Embryonic facial prominence (tissue), 1 donor: ENCODE results near the gene FAM219A.
"Not testable (repeated sequence)": the region's sequence is repeated elsewhere in the genome, so short reads cannot be mapped to it uniquely, and the experiment has no call there.

Experiments used
- DNase-seq: peaks from one replicate; pipeline ENCODE4 v3.0.0-alpha.2; 2016; ENCODE audit errors: extremely low spot score

FAM219A gene

GRCh38 chr9:34443976-34444375 lies 14.4 kb downstream of the FAM219A start:
- no peak for DNase-seq

GRCh38 chr9:34443533-34443932 lies 14.8 kb downstream of the FAM219A start:
- no peak for DNase-seq

GRCh38 chr9:34442770-34443169 lies 15.6 kb downstream of the FAM219A start:
- DNase-seq: no peak

- no peak for DNase-seq
Measured at GRCh38 chr9:34440017-34440416, 18.4 kb downstream of the FAM219A start.

GRCh38 chr9:34438465-34438864 lies 19.9 kb downstream of the FAM219A start:
- DNase-seq: not testable (repeated sequence)

- DNase-seq: not testable (repeated sequence)
Measured at GRCh38 chr9:34437926-34438307, 20.5 kb downstream of the FAM219A start.

GRCh38 chr9:34437006-34437925 lies 21.1 kb downstream of the FAM219A start:
- no peak for DNase-seq

- no peak for DNase-seq
Measured at GRCh38 chr9:34431667-34432066, 26.7 kb downstream of the FAM219A start.

GRCh38 chr9:34430843-34431437 lies 27.4 kb downstream of the FAM219A start:
- DNase-seq: no peak

GRCh38 chr9:34428325-34428958 lies 29.9 kb downstream of the FAM219A start:
- DNase-seq: no peak

- DNase-seq: no peak
Measured at GRCh38 chr9:34426347-34427074, 31.9 kb downstream of the FAM219A start.

GRCh38 chr9:34419716-34420504 lies 38.5 kb downstream of the FAM219A start:
- DNase-seq: no peak

GRCh38 chr9:34417734-34418133 lies 40.6 kb downstream of the FAM219A start:
- no peak for DNase-seq

GRCh38 chr9:34413231-34413852 lies 45.0 kb downstream of the FAM219A start:
- no peak for DNase-seq

- DNase-seq: no peak
Measured at GRCh38 chr9:34412336-34412735, 46.0 kb downstream of the FAM219A start.

- DNase-seq: no peak
Measured at GRCh38 chr9:34409154-34409553, 49.2 kb downstream of the FAM219A start.

- DNase-seq: no peak
Measured at GRCh38 chr9:34408173-34408572, 50.2 kb downstream of the FAM219A start.

GRCh38 chr9:34406219-34406618 lies 52.2 kb downstream of the FAM219A start:
- no peak for DNase-seq

- no peak for DNase-seq
Measured at GRCh38 chr9:34405719-34406118, 52.7 kb downstream of the FAM219A start.

- DNase-seq: peak; percentile 39
Measured at GRCh38 chr9:34403554-34404380, 54.6 kb downstream of the FAM219A start.
